Iris pigment epithelial cell (primary cell): Measurements from ENCODE around the gene LHFPL3.
"Not testable (repeated sequence)": the region's sequence is repeated elsewhere in the genome, so short reads cannot be mapped to it uniquely, and the experiment has no call there.

ENCODE experiments used
- DNase-seq: peaks from one replicate; pipeline ENCODE4 v3.0.0-alpha.2; 2011; ENCODE audit warnings: low read depth

Gene LHFPL3

GRCh38 chr7:104900525-104901239 lies 572.3 kb downstream of the LHFPL3 start:
- DNase-seq: no peak

DNA sequence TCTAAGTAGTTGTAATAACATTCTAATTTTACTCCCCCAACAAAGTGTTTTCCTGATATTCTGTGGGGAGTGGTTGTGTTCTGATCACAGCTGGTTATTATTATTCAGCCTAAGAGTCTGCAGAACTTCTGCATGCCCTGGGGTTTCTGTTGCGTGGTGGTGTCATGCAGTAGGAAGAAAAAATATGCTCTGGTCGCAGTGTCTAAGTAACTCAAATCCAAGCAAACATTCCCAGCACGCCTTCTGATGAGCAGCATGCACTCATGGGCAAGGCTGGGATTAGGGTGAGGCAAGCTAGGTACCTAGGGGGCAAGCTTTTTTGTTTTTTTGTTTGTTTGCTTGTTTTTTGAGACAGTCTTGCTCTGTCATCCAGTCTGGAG lies 572.8 kb downstream of the LHFPL3 start:
- DNase-seq: no peak

GRCh38 chr7:104902183-104902582 lies 573.8 kb downstream of the LHFPL3 start:
- DNase-seq: no peak

- DNase-seq: peak; percentile 11
Measured at GRCh38 chr7:104903044-104903443, 574.6 kb downstream of the LHFPL3 start.

GRCh38 chr7:104903846-104904245 lies 575.4 kb downstream of the LHFPL3 start:
- no peak for DNase-seq

DNA sequence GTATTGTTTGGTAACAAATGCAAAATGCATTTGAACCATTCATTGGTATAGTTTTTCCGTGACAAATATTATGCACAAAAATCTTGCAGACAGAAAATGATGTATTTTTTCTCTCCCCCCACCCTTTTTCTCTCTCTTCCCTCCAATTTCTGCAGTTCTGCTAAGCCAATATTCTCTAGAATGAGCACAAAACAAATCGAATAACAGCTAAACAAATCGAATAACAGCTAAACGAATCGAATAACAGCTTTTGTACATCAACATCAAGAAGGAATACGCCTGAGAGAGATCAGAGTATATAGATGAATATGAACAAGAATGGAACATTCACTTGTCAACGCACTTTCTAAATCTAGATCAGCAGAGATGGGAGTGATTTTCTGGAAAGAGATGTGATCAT lies 577.6 kb downstream of the LHFPL3 start:
- DNase-seq: no peak

GRCh38 chr7:104906556-104906955 lies 578.2 kb downstream of the LHFPL3 start:
- no peak for DNase-seq

DNA sequence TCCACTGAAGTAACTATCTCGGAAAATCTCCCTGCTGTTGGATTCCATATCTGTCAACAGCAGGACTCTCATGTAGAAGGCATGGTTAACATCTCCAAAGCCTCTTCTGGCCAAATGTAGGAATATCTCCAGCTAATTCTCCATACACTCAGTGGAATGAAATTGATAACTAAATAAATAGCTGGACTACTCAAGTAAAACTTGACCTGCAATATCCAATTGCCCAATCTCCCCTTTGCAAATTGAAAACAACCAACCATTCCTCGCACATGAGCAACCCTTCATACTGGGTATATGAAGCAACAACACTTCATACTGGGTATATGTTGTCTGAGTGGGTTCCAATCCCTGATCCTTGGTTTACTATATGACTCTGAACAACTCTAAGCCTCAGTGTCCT lies 580.2 kb downstream of the LHFPL3 start:
- DNase-seq: no peak

- no peak for DNase-seq
Measured at GRCh38 chr7:104909096-104909495, 580.7 kb downstream of the LHFPL3 start.

- no peak for DNase-seq
Measured at GRCh38 chr7:104914421-104914820, 586.0 kb downstream of the LHFPL3 start.

- no peak for DNase-seq
Measured at GRCh38 chr7:104921596-104921995, 593.2 kb downstream of the LHFPL3 start.

GRCh38 chr7:104922182-104923009 lies 594.0 kb downstream of the LHFPL3 start:
- DNase-seq: peak; percentile 65

- DNase-seq: peak; percentile 90
Measured at GRCh38 chr7:104923010-104923421, 594.6 kb downstream of the LHFPL3 start.

GRCh38 chr7:104926189-104926588 lies 597.8 kb downstream of the LHFPL3 start:
- not testable (repeated sequence) for DNase-seq

DNA sequence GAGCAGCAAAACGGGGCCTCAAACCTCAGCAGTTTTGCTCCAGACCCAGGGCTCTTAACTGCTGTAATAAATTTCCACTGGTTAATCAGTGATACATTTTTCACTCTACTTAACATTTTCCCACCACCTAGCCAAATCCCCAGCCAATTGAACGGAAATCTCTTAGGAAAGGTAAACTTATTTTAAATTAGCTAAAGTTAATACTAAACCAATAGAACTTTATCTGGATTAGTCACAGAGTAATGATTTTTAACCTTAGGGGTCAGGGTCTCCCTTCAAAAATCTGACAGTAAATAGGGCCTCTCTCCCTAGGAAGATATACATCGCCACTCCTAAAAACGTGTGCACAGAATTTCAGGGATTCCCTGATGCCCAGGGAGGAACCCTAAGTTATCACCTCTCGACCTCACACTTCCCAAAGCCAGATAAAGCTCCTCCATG lies 598.2 kb downstream of the LHFPL3 start:
- no peak for DNase-seq

DNA sequence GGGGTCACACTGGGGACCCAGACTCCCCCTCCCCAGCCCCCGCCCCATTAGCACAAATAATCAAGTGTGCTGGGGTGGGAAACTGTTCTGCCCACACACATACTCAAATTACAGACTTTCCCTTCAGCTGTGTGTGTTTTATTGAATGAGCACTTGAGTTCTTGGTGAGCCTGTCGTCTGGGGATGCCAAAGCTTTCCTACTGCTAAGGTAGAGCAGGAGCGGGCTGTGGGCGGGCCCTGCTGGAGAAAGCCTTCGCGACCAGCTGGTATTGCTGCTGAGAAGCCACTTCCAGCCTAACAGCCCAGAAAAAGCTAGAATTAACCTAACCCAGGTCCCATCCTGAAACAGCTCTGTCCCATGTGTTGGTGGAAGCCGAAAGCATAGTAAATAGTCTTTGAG lies 598.7 kb downstream of the LHFPL3 start:
- no peak for DNase-seq

- no peak for DNase-seq
Measured at GRCh38 chr7:104928721-104929400, 600.5 kb downstream of the LHFPL3 start.

DNA sequence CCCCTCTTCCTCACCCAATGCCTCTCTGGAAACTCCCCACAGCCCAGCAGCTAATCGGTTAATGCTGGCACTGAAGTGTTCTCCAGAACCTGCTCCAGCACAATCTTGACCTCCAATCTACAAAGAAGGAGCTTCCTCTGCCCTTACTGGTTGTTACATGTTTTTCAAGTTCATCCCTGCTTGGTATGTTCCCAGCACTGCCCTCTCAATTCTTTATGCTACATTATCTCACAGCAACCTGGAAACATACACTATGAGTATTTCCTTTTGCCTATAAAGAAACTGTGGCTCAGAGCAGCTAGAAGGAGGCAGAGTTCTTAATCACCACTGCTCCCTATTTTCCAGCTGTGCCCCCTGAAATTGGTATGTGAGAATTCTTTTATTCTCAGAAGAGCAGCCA lies 601.5 kb downstream of the LHFPL3 start:
- no peak for DNase-seq

- DNase-seq: no peak
Measured at GRCh38 chr7:104931181-104931781, 602.9 kb downstream of the LHFPL3 start.

- DNase-seq: no peak
Measured at GRCh38 chr7:104933022-104933421, 604.6 kb downstream of the LHFPL3 start.

DNA sequence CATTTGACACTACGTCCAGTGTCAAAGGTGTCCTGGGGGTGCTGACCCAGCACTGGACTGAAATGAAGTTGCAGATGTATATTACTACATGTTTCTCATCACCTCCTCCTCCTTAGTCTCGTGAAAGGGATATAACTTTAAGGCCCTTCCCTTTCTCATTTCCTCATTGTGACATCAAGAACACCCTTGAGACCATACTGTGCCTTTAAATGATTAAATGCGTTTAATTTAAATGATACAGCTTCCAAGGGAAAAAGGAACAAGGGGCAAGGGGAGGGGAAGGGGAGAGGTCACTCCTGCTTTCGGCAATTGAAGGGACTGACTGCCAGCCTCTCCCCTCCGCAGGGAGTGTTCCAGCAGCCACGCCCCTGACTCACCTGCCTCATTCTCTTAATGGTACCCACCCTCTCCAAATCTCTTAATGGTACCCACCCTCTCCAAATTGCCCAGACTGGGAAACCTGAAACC lies 605.2 kb downstream of the LHFPL3 start:
- no peak for DNase-seq

- DNase-seq: no peak
Measured at GRCh38 chr7:104934665-104935064, 606.3 kb downstream of the LHFPL3 start.
